Keratinocyte (primary cell): ENCODE results near the gene GDF9. TPM values are rescaled to one million over a fixed set of nuclear protein-coding genes. Genes with fewer than 3 reads are reported as not detected.
A peak's percentile ranks its signal among the peaks of the same experiment; 100 is the strongest.

Experiments
- DNase-seq: peaks from one replicate; pipeline ENCODE4 v3.0.0-alpha.2; 2011; ENCODE audit warnings: low read depth, missing footprints, low spot score
- FAIRE-seq: peaks from 2 replicates; lab custom pipeline; 2011; peaks lifted over from hg19 to GRCh38; lab: Jason Lieb, UNC
- H2AFZ ChIP-seq: 2 replicates; pipeline ENCODE4 v1.6.0; 2012; ENCODE audit warnings: low read length, control low read depth, inconsistent platforms; ENCODE audit not compliant: control insufficient read depth
- H3K27ac ChIP-seq: 2 replicates; pipeline ENCODE4 v1.5.1; 2011; ENCODE audit warnings: low read length; ENCODE audit not compliant: control insufficient read depth, insufficient read depth
- H3K27me3 ChIP-seq: 3 replicates; pipeline ENCODE4 v1.6.0; 2011; ENCODE audit warnings: low read length; ENCODE audit not compliant: control insufficient read depth, insufficient read depth; ENCODE audit errors: extremely low read depth
- H3K36me3 ChIP-seq, 2 experiments: 2 replicates in 1 of 2; 3 replicates in 1 of 2; pipeline ENCODE4 v1.5.1; 2011; ENCODE audit warnings: low read length in 2 of 2, mild to moderate bottlenecking in 1 of 2; ENCODE audit not compliant: control insufficient read depth in 2 of 2, insufficient read depth in 2 of 2; ENCODE audit errors: extremely low read depth in 1 of 2
- H3K4me1 ChIP-seq: 3 replicates; pipeline ENCODE4 v1.5.1; 2011; ENCODE audit warnings: low read length; ENCODE audit not compliant: control insufficient read depth, insufficient read depth; ENCODE audit errors: extremely low read depth
- H3K4me2 ChIP-seq: 3 replicates; pipeline ENCODE4 v1.6.0; 2011; ENCODE audit warnings: low read depth, low read length; ENCODE audit not compliant: control insufficient read depth, insufficient read depth; ENCODE audit errors: extremely low read depth
- H3K4me3 ChIP-seq, 3 experiments: fragments of 200-600 bp in 1 of 3; sonication (generic) in 1 of 3; 2 replicates in 2 of 3; 3 replicates in 1 of 3; pipeline ENCODE4 v1.5.1; 2011 to 2016; ENCODE audit warnings: low read length in 3 of 3, mild to moderate bottlenecking in 3 of 3, control low read depth in 2 of 3, inconsistent platforms in 1 of 3, low read depth in 1 of 3, mixed read lengths in 1 of 3, mixed run types in 1 of 3, moderate library complexity in 1 of 3; ENCODE audit not compliant: control insufficient read depth in 2 of 3, insufficient read depth in 2 of 3; ENCODE audit errors: extremely low read depth in 1 of 3
- H3K79me2 ChIP-seq: 2 replicates; pipeline ENCODE4 v1.6.0; 2012; ENCODE audit warnings: low read length; ENCODE audit not compliant: control insufficient read depth, insufficient read depth
- H3K9ac ChIP-seq: 3 replicates; pipeline ENCODE4 v1.6.0; 2011; ENCODE audit warnings: low read length; ENCODE audit not compliant: control insufficient read depth, insufficient read depth; ENCODE audit errors: extremely low read depth
- H3K9me1 ChIP-seq: 3 replicates; pipeline ENCODE4 v1.6.0; 2011; ENCODE audit warnings: low read length; ENCODE audit not compliant: control insufficient read depth, insufficient read depth; ENCODE audit errors: extremely low read depth
- H3K9me3 ChIP-seq: 2 replicates; pipeline ENCODE4 v1.5.1; 2012; ENCODE audit warnings: low read depth, low read length; ENCODE audit not compliant: control insufficient read depth
- H4K20me1 ChIP-seq: 3 replicates; pipeline ENCODE4 v1.6.0; 2011; ENCODE audit warnings: low read length; ENCODE audit not compliant: control insufficient read depth, insufficient read depth; ENCODE audit errors: extremely low read depth
- CTCF ChIP-seq, 3 experiments: IDR thresholded peaks in 1 of 3; conservative IDR thresholded peaks in 1 of 3; optimal IDR thresholded peaks in 1 of 3; 2 replicates in 2 of 3; 3 replicates in 1 of 3; pipeline versions ENCODE3 to v1.5.1; 2011; ENCODE audit warnings: low read length in 3 of 3, mild to moderate bottlenecking in 3 of 3, moderate library complexity in 2 of 3, control low read depth in 1 of 3, inconsistent platforms in 1 of 3; ENCODE audit not compliant: insufficient read depth in 2 of 3; ENCODE audit errors: extremely low read depth in 1 of 3
- EZH2 ChIP-seq: IDR thresholded peaks from one replicate; pipeline ENCODE4 v1.6.1; 2012; ENCODE audit warnings: inconsistent platforms, mild to moderate bottlenecking, low read length, moderate library complexity
- dilution Hi-C: fragments of 300-500 bp; cut with MboI; formaldehyde crosslinking; loops from one replicate; pipeline ENCODE4 v1.7.0; 2020; ENCODE audit warnings: low sequenced_read_pairs; ENCODE audit not compliant: extremely low pct_ligation_motif_present
- polyA plus RNA-seq, 5 experiments: library from polyadenylated mRNA; depleted of rRNA in 3 of 5; stranded (reverse) in 3 of 5; stranded (forward) in 1 of 5; unstranded in 1 of 5; fragments of >200 nt; gene quantifications; 1 replicate in 1 of 5; 2 replicates in 3 of 5; 3 replicates in 1 of 5; pipeline versions ENCODE4 v1.2.1 to v1.2.3, GENCODE V29; 2011 to 2012; ENCODE audit warnings: missing spikeins in 2 of 5, low read depth in 1 of 5, low replicate concordance in 1 of 5

The GDF9 gene
- polyA plus RNA-seq, 1 donor (not counting 4 experiments of a cell fraction or from before 2014, with no cell fraction given): 0.21 TPM

GRCh38 chr5:132868754-132869153, 2.5 kb upstream of the GDF9 start:
- Histone ChIP-seq H4K20me1 (peaks cover 2% of the 10 kb centered on the region), H3K9me1 (no peaks in the 10 kb centered on the region), H2AFZ (no peak overlapping the region), H3K4me3 (no peak overlapping the region), H3K4me1 (peaks cover 14% of the 10 kb centered on the region), H3K36me3 (peaks cover 4 to 20% of the 10 kb centered on the region in 2 experiments), H3K9ac (no peak overlapping the region), H3K27ac (no peak overlapping the region), H3K27me3 (no peaks in the 10 kb centered on the region), H3K79me2 (peaks cover 17% of the 10 kb centered on the region), H3K4me2 (no peak overlapping the region), H3K9me3 (no peaks in the 10 kb centered on the region)
- FAIRE-seq (no peak), DNase-seq (no peak)
- no peak for TF ChIP-seq CTCF (optimal IDR thresholded peaks at IDR 0.05 in 1 of 3, IDR thresholded peaks at IDR 0.05 in 1 of 3, conservative IDR thresholded peaks at IDR 0.05 in 1 of 3; ENCODE audit: extremely low read depth in 1 of 3, insufficient read depth in 2 of 3, low read length in 3 of 3)
- TF ChIP-seq EZH2: no peak
- dilution Hi-C loops: no loop called here

- H3K4me2 ChIP-seq: peak overlapping the region; percentile 97
- peak overlapping the region; percentile 96 for H3K9ac ChIP-seq
- peaks cover 17% of the 10 kb centered on the region for H3K79me2 ChIP-seq
- peak overlapping the region; percentile 89 for H2AFZ ChIP-seq
- H3K27ac ChIP-seq: peak overlapping the region; percentile 91
- DNase-seq: no peak
- no peaks in the 10 kb centered on the region for H3K9me1 ChIP-seq
- peaks cover 14% of the 10 kb centered on the region for H3K4me1 ChIP-seq
- peaks cover 3 to 18% of the 10 kb centered on the region in 2 experiments for H3K36me3 ChIP-seq
- peaks cover 2% of the 10 kb centered on the region for H4K20me1 ChIP-seq
- no peaks in the 10 kb centered on the region for H3K27me3 ChIP-seq
- FAIRE-seq: no peak
- TF ChIP-seq EZH2: no peak
- no peak for TF ChIP-seq CTCF (optimal IDR thresholded peaks at IDR 0.05 in 1 of 3, IDR thresholded peaks at IDR 0.05 in 1 of 3, conservative IDR thresholded peaks at IDR 0.05 in 1 of 3; ENCODE audit: extremely low read depth in 1 of 3, insufficient read depth in 2 of 3, low read length in 3 of 3)
- H3K4me3 ChIP-seq: peak overlapping the region; percentile 69 to 99 (median 98)
- no peaks in the 10 kb centered on the region for H3K9me3 ChIP-seq
- dilution Hi-C loops: no loop called here
Measured at GRCh38 chr5:132867046-132867451, 780 bp upstream of the GDF9 start.
